SKM-1 treated with dmso at 0.1 percent for 144 hours (cell line): Measurements from ENCODE around the gene CCL17.
"Not testable (repeated sequence)": the region's sequence is repeated elsewhere in the genome, so short reads cannot be mapped to it uniquely, and the experiment has no call there.

Source experiments
- DNase-seq: peaks from one replicate; lab custom pipeline; 2025; ENCODE audit not compliant: unreplicated experiment; lab: John Stamatoyannopoulos, UW

CCL17 gene

GRCh38 chr16:57395026-57395425 is 9.5 kb upstream of the CCL17 start:
- DNase-seq, result no peak

DNA sequence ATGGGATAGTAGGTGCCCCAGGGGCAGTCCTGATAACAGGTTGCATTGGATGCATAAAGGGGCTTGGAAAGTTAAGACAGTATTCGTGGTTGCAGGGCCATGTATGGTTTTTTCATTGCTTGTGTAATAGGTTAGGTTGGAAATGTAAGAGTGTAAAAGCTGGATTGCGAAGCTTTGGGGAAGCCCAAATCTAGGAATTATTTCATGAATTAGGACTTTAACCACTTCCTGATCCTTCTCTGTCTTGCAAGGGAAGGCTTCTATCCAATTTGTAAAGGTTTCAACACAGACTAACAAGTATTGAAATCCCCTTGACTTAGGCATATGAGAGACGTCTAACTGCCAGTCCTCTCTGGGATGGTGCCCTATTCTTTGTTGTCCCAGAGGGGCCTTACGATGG is 7.8 kb upstream of the CCL17 start:
- DNase-seq, result no peak

DNA sequence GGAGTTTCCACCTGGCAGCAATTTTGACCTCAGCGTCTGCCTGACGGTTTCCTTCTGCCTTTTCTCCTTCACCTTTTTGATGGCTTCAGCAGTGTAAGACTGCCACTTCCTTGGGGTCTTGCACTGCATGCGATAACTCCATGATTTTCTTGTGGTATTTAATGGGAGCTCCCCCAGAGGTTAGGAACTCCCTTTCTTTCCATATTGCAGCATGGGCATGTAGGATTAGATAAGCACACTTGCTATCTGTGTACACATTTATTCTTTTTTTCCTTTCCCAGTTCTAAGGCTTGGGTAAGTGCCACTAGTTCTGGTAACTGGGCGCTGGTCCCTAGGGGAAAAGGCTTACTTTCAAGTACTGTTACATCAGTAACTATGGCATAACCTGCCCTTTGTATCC is 7.1 kb upstream of the CCL17 start:
- not testable (repeated sequence) for DNase-seq

DNA sequence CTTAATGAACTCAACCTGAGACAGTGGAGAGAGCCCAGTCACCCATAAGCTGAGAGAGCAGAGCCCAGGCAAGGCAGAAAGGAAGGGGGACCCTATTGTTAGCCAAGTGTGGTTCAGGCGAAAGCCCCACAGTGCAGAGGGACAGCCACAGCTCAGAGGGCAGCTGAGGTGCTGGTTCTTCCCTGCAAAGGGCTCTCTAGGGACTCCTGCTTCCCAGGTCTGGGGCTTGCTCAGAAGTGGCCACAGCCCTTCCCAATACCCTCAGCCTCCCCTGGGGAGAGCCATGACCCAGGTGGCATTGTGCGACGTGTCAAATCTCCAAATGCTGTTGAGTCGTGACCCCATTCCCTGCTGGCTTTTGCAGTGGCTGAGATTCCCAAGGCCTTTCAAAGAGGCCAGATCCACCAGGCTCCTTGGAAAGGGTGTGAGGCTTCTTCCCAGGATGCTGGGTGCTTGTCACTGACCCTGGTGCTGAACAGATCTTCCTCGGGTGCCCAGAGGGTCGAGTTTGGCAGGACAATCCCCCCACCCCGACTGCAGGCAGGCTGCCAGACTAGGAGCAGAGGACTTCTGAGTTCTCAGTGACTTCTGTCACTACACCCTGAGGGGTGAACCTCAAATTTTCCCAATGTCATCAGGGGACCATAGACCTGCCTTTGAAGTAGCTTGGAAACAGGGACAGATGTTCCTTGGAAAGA is 2.5 kb upstream of the CCL17 start:
- no peak for DNase-seq

- DNase-seq, result no peak
Measured at GRCh38 chr16:57405097-57405496, 530 bp downstream of the CCL17 start.

GRCh38 chr16:57406881-57407280 is 2.3 kb downstream of the CCL17 start:
- DNase-seq, result peak; percentile 6

DNA sequence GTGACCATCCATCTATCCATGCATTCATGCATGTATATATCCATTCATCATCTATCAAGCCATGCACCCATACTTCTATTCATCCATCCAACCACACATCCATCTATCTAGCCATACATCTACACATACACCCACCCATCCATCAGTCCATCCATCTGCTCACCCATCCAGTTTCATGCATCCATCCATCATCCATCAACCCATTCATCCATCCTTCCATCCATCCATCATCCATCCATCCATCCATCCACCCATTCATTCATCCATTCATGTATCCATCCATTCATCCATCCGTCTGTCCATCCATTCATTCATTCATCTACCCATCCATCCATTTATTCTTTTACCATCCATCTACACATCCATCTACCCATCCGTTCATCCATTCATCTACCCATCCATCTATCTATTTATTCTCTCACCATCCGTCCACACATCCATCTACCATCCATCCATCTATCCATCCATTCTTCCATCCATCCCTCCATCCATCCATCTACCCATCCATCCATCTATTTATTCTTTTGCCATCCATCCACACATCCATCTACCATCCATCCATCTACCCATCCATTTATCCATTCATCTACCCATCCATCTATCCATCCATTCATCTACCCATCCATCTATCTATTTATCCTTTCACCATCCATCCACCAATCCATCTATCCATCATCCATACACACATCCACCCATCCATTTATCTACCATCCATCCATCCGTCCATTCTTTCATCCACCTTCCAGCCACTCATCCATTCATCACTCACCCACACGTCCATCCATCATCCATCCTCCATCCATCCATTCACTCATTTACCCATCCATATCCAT is 3.2 kb downstream of the CCL17 start:
- no peak for DNase-seq

DNA sequence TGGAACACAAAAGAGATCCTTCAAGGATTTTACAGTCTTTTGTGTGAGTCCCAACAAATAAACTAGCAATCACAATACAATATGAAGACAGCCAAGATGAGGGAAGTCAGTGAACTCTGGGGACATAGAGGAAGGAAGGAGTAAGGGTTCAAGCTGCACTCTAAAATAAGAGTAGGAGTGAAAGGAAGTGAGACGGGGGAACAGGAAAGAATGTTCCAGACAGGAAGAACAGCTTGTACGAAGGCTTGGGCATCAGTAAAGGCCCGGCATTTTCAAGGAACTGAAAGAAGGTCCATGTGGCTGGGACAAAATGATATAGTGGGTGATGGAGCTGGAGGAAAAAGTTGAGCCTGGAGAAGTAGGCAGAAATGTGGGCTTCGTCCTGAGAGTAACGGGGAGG is 4.5 kb downstream of the CCL17 start:
- no peak for DNase-seq

GRCh38 chr16:57409870-57410587 is 5.5 kb downstream of the CCL17 start:
- DNase-seq, result no peak

- no peak for DNase-seq
Measured at GRCh38 chr16:57411362-57411976, 6.9 kb downstream of the CCL17 start.

DNA sequence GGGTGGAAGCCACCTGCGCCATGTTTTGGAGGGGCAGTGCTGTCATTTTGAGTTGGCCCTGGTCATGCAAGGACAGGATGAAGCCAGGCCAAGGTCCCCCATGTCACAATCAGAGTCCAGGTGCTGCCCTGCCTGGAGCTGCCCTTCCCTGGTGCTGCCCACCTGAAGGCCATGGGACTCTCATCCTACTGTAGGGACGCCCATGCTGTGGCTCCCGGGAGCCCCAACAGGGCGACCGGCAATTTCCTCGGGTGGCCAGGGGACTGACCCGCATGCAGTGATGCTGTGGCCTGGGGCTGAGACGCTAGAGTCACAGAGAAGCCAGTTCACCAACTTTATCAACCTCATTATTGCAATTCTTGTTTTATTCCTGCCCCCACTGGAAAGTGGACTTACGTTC is 8.0 kb downstream of the CCL17 start:
- no peak for DNase-seq

DNA sequence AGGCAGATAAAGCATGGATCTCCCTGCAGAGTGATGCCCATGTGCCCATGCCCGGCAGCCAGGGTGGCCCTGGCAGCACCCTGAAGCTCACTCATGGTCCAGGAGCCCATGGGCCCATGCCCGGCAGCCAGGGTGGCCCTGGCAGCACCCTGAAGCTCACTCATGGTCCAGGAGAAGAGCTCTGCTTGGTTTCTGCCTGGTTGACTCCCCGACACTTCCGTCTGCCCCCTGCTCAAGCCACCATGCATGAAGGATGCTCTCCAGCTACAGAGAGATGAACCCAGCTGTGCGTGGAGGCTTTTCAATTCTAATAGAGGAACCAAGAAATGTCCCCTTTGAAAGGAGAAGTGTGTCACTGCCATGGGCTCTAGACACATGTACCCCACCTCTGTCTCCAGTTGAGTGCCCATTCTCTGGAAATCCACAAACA is 8.7 kb downstream of the CCL17 start:
- DNase-seq, result no peak

DNA sequence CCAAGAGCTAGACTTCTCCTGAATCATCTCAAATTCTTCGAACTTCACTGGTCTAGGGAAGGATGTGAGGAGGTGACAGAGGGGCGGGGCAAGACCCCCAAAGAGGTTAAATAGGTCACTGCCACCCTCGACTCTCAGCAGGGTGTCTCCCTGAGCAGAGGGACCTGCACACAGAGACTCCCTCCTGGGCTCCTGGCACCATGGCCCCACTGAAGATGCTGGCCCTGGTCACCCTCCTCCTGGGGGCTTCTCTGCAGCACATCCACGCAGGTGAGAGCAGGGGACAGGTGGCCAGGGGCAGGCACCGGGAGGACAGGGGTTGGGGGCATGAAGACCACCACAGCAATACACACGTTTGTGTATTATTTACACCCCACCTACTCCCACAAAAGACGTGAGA is 9.2 kb downstream of the CCL17 start:
- DNase-seq, result no peak

- no peak for DNase-seq
Measured at GRCh38 chr16:57416084-57416483, 11.5 kb downstream of the CCL17 start.

DNA sequence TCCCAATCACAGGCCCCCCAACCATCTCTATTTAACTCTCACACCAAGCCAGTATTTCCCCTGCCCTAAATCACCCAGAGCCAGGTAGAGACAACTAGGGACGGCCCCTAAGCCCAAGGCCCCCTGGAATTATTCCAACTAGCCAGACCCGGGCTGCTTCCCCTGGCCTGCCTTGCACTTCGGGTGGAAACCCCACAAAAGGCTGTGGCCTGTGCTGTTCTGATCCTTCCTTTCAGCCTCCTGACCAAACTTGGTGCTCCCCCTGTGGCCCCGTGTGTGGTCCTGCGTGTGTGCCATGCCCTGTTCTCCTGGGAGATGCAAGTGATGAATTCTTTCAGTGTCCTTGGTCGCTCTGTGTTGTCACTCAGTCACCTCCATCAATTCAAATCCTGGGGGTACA is 14.9 kb downstream of the CCL17 start:
- no peak for DNase-seq

GRCh38 chr16:57422026-57422944 is 17.7 kb downstream of the CCL17 start:
- peak; percentile 34 for DNase-seq

- DNase-seq, result no peak
Measured at GRCh38 chr16:57423152-57423551, 18.6 kb downstream of the CCL17 start.

DNA sequence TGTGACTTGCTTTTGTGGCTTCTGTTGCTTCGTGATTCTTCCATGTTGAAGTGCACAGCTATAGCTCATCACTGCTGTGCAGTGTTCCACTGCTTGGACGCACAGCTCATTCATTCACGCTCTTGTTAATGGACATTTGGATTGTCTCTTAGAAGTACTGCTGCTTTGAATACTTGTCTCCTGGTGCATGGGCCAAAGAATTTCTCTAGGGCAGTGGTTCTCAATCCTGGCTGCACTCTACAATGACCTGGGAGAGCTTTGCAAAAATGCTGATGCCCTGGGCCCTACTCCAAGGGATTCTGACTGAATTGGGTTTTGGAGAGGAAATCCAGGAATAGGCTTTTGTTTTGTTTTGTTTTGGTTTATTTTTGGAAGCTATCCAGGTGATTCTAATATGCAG is 20.0 kb downstream of the CCL17 start:
- DNase-seq, result no peak

DNA sequence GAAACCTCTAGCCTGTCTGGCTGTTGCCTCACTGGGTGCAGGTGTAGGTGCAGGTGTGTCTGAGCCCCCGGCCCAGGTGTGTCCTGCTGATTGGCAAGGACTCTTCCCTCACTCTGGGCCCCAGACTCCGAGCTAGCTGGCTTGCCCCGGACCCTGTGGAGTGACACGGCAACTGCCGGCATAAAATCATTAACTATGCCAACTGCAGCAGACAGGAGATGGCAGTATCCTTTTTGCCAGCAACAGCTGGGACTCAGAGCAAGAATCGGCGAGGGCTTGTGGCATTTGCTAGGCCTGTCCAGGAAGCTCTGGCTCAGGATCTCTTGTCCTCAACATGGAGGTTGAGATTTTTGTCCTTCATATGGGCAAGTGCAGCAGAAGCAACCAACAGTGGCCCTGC is 21.8 kb downstream of the CCL17 start:
- DNase-seq, result no peak

DNA sequence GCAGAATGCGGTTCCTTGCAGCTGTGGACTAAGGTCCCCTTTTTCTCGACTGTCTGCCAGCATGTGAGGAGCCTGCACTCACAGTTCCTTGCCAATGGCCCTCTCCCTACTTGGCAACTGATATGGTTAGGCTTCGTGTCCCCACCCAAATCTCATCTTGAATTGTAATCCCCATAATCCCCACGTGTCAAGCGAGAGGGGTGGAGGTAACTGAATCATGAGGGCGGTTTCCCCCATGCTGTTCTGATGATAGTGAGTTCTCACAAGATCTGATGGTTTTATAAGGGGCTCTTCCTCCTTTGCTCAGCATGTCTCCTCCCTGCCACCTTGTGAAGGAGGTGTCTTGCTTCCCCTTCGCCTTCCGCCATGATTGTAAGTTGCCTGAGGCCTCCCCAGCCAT is 22.7 kb downstream of the CCL17 start:
- DNase-seq, result no peak
